ENCODE data around the gene FBXW4. TPM values are rescaled to one million over a fixed set of nuclear protein-coding genes. Genes with fewer than 3 reads are reported as not detected.

Gene FBXW4
- total RNA-seq, 1 donor from 2014 or later: 36.0 TPM

- H3K4me3 Mint-ChIP-seq (ENCODE audit: unreplicated experiment): no peak overlapping the region
- no peak for TF ChIP-seq CTCF (IDR thresholded peaks at IDR 0.05; ENCODE audit: unreplicated experiment)
- peaks cover 20% of the 10 kb centered on the region for H3K36me3 Mint-ChIP-seq (ENCODE audit: low read depth, unreplicated experiment)
- H3K27me3 Mint-ChIP-seq (ENCODE audit: unreplicated experiment): no peaks in the 10 kb centered on the region
- no peak overlapping the region for H3K27ac Mint-ChIP-seq (ENCODE audit: unreplicated experiment)
- no peak for DNase-seq (ENCODE audit: low spot score)
- H3K9me3 Mint-ChIP-seq (ENCODE audit: unreplicated experiment): no peaks in the 10 kb centered on the region
- H3K4me1 Mint-ChIP-seq (ENCODE audit: unreplicated experiment): no peaks in the 10 kb centered on the region
Observed at GRCh38 chr10:101653536-101653935, 41.4 kb downstream of the FBXW4 start.

GRCh38 chr10:101651336-101651735, 43.6 kb downstream of the FBXW4 start:
- no peak for TF ChIP-seq CTCF (IDR thresholded peaks at IDR 0.05; ENCODE audit: unreplicated experiment)
- Mint-ChIP-seq H3K36me3 (ENCODE audit: low read depth, unreplicated experiment) (peaks cover 22% of the 10 kb centered on the region), H3K9me3 (ENCODE audit: unreplicated experiment) (no peaks in the 10 kb centered on the region), H3K27ac (ENCODE audit: unreplicated experiment) (no peak overlapping the region), H3K27me3 (ENCODE audit: unreplicated experiment) (no peaks in the 10 kb centered on the region), H3K4me3 (ENCODE audit: unreplicated experiment) (no peak overlapping the region), H3K4me1 (ENCODE audit: unreplicated experiment) (no peaks in the 10 kb centered on the region)
- DNase-seq (ENCODE audit: low spot score): no peak

GRCh38 chr10:101650863-101651262, 44.1 kb downstream of the FBXW4 start:
- peaks cover 23% of the 10 kb centered on the region for H3K36me3 Mint-ChIP-seq (ENCODE audit: low read depth, unreplicated experiment)
- no peak overlapping the region for H3K27ac Mint-ChIP-seq (ENCODE audit: unreplicated experiment)
- H3K9me3 Mint-ChIP-seq (ENCODE audit: unreplicated experiment): no peaks in the 10 kb centered on the region
- peaks cover under 1% of the 10 kb centered on the region for H3K4me1 Mint-ChIP-seq (ENCODE audit: unreplicated experiment)
- no peak for DNase-seq (ENCODE audit: low spot score)
- no peak overlapping the region for H3K4me3 Mint-ChIP-seq (ENCODE audit: unreplicated experiment)
- no peak for TF ChIP-seq CTCF (IDR thresholded peaks at IDR 0.05; ENCODE audit: unreplicated experiment)
- H3K27me3 Mint-ChIP-seq (ENCODE audit: unreplicated experiment): no peaks in the 10 kb centered on the region

GRCh38 chr10:101649525-101650085, 45.4 kb downstream of the FBXW4 start:
- H3K27ac Mint-ChIP-seq (ENCODE audit: unreplicated experiment): no peak overlapping the region
- no peaks in the 10 kb centered on the region for H3K9me3 Mint-ChIP-seq (ENCODE audit: unreplicated experiment)
- H3K27me3 Mint-ChIP-seq (ENCODE audit: unreplicated experiment): no peaks in the 10 kb centered on the region
- H3K4me3 Mint-ChIP-seq (ENCODE audit: unreplicated experiment): no peak overlapping the region
- H3K4me1 Mint-ChIP-seq (ENCODE audit: unreplicated experiment): peaks cover 7% of the 10 kb centered on the region
- DNase-seq (ENCODE audit: low spot score): no peak
- TF ChIP-seq CTCF (IDR thresholded peaks at IDR 0.05; ENCODE audit: unreplicated experiment): no peak
- H3K36me3 Mint-ChIP-seq (ENCODE audit: low read depth, unreplicated experiment): peaks cover 31% of the 10 kb centered on the region

GRCh38 chr10:101647255-101647654, 47.7 kb downstream of the FBXW4 start:
- no peaks in the 10 kb centered on the region for H3K27me3 Mint-ChIP-seq (ENCODE audit: unreplicated experiment)
- H3K27ac Mint-ChIP-seq (ENCODE audit: unreplicated experiment): no peak overlapping the region
- TF ChIP-seq CTCF (IDR thresholded peaks at IDR 0.05; ENCODE audit: unreplicated experiment): no peak
- no peak overlapping the region for H3K4me3 Mint-ChIP-seq (ENCODE audit: unreplicated experiment)
- no peak for DNase-seq (ENCODE audit: low spot score)
- H3K36me3 Mint-ChIP-seq (ENCODE audit: low read depth, unreplicated experiment): peaks cover 31% of the 10 kb centered on the region
- peaks cover 25% of the 10 kb centered on the region for H3K4me1 Mint-ChIP-seq (ENCODE audit: unreplicated experiment)
- no peaks in the 10 kb centered on the region for H3K9me3 Mint-ChIP-seq (ENCODE audit: unreplicated experiment)

Data from endothelial cell (in vitro differentiated cells).